Stimulated activated CD8-positive, alpha-beta memory T cell treated with anti-CD3 and anti-CD28 coated beads, Interleukin-7, amount 100 ng/mL, for 24 hours (primary cell): Measurements from ENCODE around the gene PLA2G2E.
"Not testable (repeated sequence)": the region's sequence is repeated elsewhere in the genome, so short reads cannot be mapped to it uniquely, and the experiment has no call there.

ENCODE experiments used
- DNase-seq: peaks from one replicate; pipeline ENCODE4 v3.0.0-alpha.2; 2020; ENCODE audit warnings: low read depth

PLA2G2E gene

GRCh38 chr1:19927130-19927421 is 3.7 kb upstream of the PLA2G2E start:
- not testable (repeated sequence) for DNase-seq

DNA sequence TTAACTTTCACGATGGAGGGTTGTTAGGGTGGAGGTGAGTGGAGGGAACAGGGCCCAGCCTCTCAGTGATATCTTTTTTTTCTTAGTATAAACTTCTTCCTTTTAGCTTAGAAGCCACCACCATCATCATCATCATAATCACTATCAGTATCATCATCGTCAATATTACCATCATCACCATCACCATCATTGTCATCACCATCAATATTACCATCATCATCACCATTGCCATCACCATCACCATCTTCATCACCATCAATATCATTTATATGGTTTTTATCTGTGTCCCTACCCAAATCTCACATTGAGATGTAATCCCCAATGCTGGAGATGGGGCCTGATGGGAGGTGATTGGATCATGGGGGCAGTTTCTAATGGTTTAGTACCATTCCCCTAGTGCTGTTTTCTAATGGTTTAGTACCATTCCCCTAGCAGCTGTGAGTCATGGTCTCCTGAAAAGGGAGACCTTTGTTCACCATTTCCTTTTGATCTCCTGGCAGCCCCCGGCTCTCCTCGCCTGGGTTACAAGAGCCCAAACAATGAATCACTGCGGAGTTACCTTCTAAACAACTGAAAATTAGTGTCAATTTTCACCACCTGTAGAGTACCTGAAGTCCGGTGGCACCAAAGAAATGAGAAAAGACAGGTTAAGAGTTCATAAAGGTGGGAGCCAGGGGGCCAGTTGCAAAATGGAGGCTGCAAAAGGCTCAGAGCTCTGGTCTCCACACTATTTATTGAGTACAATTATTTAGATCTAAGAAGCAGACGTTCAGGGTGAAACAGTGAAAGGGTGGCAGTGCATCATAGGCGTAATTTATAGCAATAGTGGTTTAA is 3.1 kb upstream of the PLA2G2E start:
- DNase-seq = no peak

DNA sequence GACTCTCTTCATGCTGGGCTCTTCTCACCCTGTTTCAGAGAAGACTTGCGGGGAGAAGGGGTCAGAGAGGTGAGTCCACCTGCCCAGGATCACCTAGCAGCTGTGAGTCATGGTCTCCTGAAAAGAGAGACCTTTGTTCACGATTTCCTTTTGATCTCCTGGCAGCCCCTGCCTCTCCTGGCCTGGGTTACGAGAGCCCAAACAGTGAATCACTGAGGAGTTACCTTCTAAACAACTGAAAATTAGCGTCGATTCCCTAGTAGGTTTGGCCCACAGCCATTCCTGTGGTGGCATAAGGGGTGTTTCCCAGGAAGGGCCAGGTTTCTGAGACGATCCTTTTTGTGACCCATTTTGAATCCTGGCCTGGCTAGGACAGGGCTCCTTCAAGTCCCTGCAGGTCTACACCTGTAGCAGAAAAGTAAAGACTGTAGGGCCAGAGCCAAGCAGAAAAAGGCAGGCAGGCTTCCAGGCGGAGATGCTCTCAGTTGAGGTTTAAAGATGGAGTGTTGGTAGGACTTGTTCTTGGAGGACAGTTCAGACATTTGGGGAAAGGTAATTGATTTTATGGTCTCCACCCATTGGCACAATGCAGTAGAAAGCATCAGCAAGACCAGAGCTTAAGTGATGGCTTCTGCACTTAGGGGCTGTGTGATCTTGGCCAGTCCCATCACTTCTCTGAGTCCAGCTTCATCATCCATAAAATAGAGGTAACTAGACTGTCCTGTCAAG is 2.1 kb upstream of the PLA2G2E start:
- DNase-seq = no peak

DNA sequence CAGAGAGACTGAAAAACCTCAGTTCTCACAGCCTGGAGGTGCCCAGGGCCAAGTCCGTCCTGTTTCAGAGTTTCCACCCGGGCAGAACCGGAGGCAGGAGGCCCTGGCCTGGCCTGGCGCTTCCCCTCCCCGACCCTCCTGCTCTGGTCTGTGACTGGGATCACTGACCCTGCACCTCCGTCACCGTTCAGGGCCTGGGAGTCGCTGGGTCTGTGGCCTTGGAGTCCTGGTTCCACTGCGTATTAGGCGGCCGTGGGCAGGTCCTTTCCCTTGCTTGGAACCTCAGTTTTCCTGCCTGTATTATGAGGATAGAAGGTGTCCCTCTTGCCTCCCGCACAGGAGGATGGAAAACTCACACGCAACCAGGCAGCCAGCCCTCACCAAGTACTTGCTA is 533 bp upstream of the PLA2G2E start:
- no peak for DNase-seq

DNA sequence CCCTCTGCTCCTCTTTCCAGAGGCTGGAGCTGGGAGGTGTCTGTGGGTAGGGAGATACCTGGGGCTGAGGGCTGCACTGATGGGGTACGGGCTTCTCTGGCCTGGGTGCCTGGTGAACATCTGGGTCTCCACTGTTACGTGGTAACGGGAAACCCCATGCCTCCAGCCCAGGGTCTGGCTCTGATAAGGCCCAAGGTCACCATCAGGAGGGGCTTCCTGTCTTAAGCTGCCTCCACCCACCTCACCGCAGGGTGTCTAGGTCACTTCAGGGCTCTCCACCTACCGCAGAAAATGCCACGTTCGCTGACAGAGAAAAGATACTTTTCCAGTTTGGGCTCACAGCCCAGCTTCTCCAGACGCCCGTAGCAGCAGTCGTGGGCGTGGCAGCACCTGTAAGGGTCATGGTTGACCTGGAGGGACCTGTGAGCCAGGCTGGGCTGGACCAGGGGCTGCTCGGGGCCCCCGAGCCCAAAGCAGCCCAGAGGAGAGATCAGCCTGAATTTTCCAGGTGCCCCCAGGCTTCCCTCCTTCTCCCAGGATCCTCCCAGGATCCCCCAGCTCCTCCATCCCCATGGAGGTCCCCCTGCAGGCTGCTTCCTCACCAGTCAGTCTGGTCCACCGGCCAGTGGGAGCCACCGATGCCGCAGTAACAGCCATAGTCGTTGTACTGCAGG is 1.3 kb downstream of the PLA2G2E start:
- no peak for DNase-seq

DNA sequence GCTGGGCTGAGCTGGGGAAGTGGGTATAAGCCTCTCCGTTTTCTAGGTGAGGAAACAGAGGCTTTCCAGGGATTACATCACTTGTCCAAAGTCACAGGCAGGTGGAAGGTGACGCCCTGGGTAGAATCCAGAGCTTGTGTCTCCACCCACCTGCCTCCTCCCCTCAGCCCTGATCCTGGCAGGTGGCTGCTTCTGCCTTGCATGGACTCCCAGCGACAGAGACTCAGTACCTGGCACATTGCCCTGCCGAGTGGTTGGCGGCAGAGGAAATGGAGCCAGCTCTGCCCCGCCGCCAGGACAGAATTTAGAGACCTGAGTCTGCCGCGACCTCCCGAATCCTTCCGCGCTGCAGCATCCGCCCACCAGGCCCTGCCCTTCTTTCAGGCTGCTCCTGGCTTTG is 2.1 kb downstream of the PLA2G2E start:
- DNase-seq = no peak

GRCh38 chr1:19920132-19920710 is 3.2 kb downstream of the PLA2G2E start:
- DNase-seq = no peak

DNA sequence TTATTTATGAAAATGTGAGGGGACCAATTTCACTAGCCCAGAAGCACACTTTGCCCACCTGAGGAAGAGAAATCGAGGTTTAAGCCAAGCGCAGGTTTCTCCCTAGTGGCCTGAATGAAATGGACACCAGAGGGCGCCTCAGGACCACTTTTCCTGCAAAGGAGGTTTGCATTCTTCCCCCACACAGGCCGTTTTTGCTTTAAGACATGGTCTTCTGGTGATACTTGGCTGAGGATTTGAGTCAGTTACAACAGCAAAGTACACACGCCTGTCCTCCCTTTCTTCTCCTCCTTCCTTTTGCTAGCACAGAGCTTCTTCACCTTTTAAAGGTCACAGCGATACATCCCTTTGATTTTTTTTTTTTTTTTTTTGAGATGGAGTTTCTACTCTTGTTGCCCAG is 5.4 kb downstream of the PLA2G2E start:
- peak; percentile 71 for DNase-seq

DNA sequence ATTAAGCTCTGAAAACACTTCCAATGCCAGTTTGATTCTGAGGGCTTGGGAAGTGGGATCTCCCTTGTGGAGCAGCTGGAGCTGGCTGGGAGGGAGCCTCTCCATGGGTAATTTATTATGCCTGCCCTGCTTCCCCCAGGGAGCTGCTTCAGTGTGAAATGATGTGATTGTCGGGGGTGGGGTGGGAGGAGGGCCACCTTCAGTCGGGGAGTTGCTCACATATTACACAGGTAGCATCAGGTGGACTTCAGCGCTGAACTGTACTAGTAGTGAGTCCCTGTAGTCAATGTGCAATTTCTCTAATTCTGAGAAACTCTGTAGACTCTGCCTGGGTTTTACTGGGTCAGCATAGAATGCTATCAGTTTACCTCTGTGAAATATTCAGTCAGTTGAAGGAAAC is 12.8 kb downstream of the PLA2G2E start:
- DNase-seq = no peak

DNA sequence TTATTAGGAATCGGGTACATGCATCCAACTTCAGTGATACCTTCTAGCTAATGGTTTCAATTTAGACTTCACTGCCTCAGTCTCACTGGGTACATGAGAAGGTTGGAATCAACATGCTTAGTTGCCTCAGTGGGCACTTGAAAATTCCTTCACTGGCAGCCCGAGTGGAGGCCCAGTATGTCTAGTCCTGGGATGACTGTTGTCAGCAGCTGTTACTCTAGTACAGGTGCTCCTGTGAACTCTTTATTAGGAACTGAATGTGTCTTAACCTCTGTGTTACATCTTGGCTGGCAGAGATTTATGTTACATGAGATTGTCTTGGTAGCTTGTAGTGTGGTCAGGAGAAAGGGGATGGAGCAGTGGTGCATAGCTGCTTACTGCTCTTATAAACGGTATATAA is 13.4 kb downstream of the PLA2G2E start:
- DNase-seq = no peak

GRCh38 chr1:19909392-19909791 is 14.0 kb downstream of the PLA2G2E start:
- no peak for DNase-seq

- DNase-seq = no peak
Measured at GRCh38 chr1:19907456-19907855, 16.0 kb downstream of the PLA2G2E start.

GRCh38 chr1:19903621-19904020 is 19.8 kb downstream of the PLA2G2E start:
- no peak for DNase-seq

DNA sequence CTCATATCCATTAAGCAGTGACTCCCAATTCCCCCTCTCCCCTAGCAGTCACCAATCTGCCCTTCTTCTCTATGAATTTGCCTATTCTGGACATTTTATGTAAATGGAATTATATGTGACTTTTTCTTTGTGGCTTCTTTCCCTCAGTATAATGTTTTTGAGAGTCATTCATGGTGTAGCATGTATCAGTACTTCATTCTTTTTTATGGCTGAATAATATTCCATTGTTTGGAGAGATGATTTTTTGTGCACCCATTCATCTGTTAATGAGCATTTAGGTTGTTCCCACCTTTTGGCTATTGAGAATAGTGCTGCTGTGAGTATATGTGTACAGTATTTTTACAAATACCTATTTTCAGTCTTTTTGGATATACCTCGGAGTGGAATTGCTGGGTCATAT is 21.8 kb downstream of the PLA2G2E start:
- no peak for DNase-seq

- DNase-seq = no peak
Measured at GRCh38 chr1:19894218-19894617, 29.2 kb downstream of the PLA2G2E start.

DNA sequence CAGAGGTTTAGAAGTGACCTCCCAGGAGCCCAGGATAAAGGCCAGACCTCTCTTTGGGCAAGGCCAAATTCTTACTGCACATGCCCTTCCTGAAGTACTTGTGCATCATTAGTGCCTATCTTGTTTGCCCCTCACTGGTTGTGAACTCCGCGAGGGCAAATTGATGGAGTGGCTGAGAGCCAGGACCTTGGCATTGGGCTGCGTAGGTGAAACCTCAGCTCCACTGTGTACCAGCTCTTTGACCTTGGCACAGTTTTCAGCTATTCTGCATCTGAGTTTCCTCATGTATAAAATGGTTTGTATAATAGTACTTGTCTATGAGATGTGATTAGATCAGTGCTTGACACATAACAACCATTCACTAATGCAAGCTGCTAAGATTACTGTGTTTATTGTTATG is 29.7 kb downstream of the PLA2G2E start:
- no peak for DNase-seq

- DNase-seq = no peak
Measured at GRCh38 chr1:19892628-19893168, 30.7 kb downstream of the PLA2G2E start.

GRCh38 chr1:19892129-19892528 is 31.3 kb downstream of the PLA2G2E start:
- no peak for DNase-seq

- DNase-seq = no peak
Measured at GRCh38 chr1:19889656-19890055, 33.8 kb downstream of the PLA2G2E start.

- no peak for DNase-seq
Measured at GRCh38 chr1:19888112-19888511, 35.3 kb downstream of the PLA2G2E start.

DNA sequence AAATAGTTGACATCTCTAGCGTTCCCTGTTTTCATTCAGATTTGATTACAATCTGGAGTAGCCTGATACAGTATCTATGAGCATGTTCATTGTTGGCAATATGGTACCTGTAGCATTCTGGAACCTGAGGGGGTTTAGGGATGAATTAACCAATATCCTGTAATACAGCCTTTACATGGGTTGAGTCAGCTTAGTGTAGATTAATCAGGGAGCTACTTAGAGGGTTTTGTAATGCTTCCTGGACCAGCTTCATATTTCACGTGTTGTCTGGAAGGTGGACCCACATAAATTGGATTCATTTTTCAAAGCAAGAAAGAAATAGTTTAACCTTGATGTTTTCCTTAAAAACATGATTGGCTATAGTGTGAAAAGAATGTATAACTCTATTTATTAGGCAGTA is 37.6 kb downstream of the PLA2G2E start:
- DNase-seq = no peak

DNA sequence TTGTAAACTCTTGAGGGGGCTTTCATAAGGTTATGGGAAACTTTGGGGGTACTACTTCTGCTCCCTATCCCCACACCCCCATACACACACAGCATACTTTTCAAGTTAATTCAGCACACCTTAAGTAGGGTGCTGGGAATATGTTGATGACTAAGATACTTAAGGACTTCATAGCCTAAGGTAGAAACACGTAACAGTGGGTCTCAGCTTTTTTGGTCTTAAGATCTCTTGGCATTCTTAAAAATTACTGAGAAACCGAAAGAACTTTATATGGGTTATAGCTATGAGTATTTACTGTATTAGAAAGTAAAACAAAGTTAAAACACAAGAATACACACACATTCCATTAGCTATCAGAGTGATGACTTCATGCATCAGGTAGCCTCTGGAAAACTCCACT is 39.1 kb downstream of the PLA2G2E start:
- DNase-seq = no peak
